Stimulated activated CD8-positive, alpha-beta memory T cell treated with anti-CD3 and anti-CD28 coated beads, Interleukin-2, amount 100 ng/mL, for 48 hours (primary cell): ENCODE data around the gene MPPED2.

Source experiments
- DNase-seq, 2 donors: peaks; one replicate each; pipeline ENCODE4 v3.0.0-alpha.2; 2020; ENCODE audit warnings: low read depth in 2 of 2

Gene MPPED2

GRCh38 chr11:30454111-30454510, 132.0 kb downstream of the MPPED2 start:
- no peak for DNase-seq

DNA sequence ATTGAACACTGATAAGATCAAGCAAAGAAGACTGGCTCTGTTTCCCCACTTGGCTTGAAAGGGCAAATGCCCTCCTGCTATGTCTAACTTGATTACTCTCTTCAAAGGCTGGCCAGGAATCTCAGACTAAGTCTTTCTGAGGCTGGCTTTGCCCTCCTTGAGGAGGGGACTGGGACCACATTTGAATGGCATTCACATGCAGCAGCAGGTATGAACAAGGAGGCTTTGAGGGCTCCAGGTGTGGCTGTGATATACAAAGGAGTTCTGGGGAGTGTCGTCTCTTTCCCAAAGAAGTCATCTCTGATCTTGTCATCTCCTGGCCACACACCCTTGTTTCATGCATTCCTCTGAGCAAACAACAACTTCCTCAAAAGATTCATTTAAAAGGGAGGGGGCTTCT, 132.4 kb downstream of the MPPED2 start:
- no peak for DNase-seq

DNA sequence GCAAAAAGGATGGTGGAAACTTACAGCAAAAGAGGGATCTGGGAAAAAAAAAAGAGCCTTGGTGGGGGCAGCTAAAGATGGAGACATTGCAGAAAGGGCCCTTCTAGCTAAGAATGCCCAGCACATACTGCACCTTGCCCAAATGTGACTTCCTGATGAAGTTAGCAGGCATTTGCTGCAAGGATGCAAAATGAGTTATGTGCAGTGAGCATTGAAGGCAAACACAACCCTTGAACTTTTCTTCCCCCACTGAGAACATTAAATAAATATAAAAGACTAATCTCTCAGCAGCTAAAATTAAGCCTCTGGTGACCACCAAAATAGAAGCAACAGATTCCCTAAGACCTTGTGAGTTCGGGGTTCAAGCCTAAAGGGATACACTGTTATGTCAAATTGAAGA, 133.3 kb downstream of the MPPED2 start:
- DNase-seq: no peak

DNA sequence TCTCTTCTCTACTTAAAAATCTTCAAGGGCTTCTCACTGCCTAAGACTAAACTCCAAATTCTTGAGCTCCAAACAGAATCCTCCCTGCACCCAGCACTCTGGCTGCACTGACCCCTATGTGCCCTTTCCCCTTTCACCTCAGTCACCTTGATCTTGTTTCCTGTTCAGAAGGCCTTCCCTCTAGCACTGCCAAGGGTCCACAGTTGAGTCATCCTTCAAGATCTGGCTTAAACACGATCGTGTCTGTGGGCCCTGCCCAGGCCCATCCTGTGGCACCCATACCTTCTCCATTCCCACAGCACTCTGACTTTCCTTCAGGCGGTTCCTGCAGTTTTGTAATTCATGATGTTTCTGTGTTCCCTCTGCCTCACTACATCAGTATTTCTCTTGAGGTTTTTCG, 134.0 kb downstream of the MPPED2 start:
- no peak for DNase-seq

DNA sequence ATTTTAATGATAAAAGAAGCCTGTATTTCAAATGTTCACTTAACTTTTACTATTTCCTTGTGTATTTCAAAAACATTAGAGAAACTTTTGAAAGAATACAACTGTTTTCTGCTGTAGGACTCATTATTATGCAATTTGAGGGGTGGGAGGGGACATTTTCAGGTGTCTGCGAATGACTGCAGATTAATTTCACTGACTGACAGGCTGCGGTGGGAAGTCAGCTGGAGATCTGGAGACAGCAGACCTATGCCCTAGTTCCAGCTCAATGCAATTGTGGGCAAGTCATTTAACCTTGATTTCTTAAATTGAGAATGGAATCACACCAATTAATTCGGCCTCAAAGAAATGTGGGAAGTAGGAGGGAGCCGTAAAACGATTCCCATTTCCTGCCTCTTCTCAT, 134.5 kb downstream of the MPPED2 start:
- no peak for DNase-seq

DNA sequence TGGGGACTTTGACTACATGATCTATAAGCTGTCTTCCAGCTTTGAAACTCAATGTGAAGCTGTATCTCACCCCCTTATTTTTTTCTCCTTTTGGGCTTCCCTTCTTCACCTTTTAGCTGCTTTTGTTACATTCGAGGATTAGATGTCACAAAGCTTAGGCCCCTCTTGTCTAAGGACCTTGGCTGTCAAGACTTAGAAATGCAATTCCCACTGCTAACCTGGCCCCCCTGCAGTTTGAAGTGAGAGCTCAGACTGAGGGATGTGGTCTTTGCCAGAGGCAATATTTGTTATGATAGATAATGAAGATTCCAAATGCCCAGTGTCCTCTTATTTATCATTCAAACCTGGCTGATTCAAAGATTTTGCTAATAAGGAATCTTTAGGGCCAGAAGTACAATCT, 135.0 kb downstream of the MPPED2 start:
- DNase-seq: no peak

DNA sequence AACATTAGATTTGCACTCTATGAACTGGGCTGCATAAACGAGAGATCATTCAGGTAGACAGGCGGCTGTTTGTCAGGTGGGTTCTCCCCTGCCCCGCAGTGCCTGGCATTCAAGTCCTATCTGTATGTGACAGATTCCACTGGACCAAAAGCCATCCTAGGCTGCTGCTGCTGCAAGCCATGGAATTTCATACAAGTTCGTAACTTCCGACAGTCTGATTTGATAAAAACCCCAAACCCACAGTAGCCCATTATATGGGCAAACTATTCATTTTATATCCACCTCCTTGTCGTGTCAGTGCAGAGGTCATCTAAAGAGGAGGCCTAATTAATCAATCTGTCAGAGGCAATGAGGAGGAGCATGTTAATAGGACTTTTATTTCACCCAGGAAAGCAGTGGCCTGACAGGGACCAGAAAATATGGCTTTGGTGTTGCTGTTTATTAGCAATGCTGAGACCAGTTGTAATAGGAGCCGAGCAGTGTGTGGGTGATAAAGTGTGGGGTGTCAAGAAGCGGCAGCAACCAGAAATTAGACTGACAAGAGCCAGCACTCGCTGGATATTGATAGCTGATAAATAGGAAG, 139.0 kb downstream of the MPPED2 start:
- no peak for DNase-seq

- no peak for DNase-seq
Observed at GRCh38 chr11:30446520-30446919, 139.6 kb downstream of the MPPED2 start.

- no peak for DNase-seq
Observed at GRCh38 chr11:30445056-30445455, 141.1 kb downstream of the MPPED2 start.

DNA sequence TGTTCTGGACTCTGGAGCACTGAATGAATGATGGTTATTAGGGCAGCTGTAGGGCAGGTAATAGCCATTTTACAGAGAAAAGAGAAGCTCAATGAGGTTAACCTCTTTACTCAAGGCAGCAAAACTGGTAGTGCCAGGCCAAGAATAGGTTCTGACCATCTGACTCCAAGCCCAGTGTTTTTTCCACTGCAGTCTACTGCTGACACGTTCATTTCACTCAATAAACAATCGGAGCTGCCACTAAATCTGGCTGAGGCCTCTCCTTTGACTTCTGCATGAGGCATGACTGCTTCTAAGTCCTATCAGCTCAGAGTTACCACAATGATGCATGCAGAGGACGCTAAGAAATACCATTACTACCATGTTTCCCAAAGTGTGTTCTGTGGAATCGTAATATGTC, 145.6 kb downstream of the MPPED2 start:
- no peak for DNase-seq

GRCh38 chr11:30436801-30437200, 149.4 kb downstream of the MPPED2 start:
- no peak for DNase-seq

- no peak for DNase-seq
Observed at GRCh38 chr11:30435488-30435887, 150.7 kb downstream of the MPPED2 start.

GRCh38 chr11:30434901-30435300, 151.3 kb downstream of the MPPED2 start:
- no peak for DNase-seq

- no peak for DNase-seq
Observed at GRCh38 chr11:30433831-30434230, 152.3 kb downstream of the MPPED2 start.

GRCh38 chr11:30432716-30433115, 153.4 kb downstream of the MPPED2 start:
- no peak for DNase-seq

GRCh38 chr11:30432178-30432577, 154.0 kb downstream of the MPPED2 start:
- no peak for DNase-seq

DNA sequence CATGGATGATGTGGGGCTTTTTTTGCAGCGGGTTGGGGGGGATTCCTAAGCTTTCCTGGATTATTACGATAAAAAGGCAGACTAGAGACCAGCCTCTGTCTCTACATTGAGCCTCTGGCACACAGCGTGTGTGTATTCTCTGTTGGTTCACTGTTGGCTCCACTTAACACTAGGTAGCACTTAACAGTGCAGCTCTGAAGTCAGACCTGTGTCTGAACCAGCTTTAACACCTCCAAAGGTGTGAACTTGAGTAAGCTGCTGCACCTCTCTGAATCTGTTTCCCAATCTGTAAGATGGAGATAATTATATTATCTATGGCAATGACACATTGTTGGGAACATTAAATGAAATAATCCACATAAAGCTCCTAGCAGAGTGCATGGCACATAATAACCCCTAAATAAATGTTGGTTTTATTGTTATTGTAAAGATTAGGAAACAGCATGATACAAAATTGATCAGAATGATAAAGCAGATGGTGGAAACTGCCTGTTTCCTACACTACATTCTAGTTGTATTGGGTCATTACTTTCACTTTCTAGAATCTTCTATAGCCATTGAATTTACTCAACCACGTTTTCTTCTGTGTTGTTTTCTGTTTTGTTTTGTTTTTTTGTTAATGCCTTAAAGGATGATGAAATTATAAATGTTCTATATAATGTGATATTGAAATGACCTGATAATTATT, 154.9 kb downstream of the MPPED2 start:
- no peak for DNase-seq

DNA sequence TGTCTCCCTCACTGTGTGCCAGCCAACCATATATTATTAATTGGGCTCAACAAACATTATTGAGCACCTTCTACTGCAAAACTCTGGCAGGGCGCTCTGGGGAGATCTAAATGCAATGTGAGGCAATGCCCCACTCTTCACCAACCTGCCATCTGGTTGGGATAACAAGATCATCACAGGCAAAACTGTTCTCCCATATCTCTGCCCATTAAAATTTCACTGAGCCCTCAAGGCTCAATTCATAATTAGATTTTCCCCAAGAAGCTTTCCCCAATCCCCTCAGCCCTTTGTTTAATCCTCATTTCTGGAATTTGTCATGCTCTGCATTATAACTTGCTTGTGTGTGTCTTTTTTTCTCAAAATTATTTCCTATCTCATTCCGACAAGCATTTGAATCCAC, 156.6 kb downstream of the MPPED2 start:
- no peak for DNase-seq

DNA sequence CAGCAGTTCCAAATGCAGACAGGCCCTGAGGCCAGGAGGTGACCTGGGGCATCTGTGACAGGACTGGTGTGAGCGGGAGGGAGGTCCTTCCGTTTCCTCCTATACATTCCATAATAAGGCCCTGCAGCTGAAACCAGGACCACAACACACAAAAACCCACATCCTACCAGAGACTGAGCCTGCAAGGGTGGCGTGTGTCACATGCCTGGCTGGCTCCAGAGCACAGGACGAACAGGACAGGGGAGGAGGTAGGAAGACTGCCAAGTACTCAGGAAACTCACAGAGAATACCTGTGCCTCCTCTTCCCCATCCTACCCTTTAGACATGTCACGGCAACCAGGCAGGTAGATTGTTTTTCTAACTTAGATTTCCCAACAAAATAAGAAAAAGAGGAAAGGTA, 159.4 kb downstream of the MPPED2 start:
- DNase-seq: no peak

DNA sequence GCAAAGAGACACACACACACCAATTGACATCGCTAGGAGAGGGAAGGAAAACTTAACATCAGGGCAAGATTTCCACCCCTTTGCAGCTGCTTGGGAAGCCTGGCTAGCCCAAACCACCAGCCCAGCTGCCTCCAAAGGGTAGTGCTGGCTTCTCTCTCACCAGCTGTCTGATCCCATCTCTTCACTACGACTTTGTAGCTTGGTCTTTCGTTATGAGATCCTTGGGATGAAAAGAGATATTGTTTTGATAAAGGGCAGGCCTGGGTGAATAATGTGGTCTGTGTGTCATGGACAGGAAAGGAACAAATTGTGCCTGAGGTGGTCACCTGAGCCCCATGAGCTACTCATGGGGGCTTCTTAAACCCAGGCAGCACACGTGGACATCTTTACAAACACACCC, 161.3 kb downstream of the MPPED2 start:
- no peak for DNase-seq

GRCh38 chr11:30424321-30424720, 161.8 kb downstream of the MPPED2 start:
- no peak for DNase-seq

DNA sequence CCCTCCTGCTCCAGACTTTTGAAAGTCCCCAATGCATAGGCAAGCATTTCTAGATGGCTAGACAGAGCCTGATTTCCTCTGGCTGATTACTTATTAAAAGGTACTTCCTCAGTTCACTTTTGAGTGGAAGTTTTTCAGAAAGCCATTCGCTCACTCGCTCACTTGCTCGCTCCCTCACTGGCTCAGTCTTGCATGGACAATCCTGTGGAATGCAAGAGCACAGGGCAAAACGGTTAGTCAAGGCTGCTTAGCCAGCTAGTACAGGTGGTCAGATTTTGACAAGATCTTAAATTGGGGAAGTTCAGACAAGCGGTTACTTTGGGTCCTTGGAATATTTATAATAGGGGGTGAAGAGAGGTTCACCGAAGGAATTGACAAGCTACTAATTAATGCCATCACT, 162.3 kb downstream of the MPPED2 start:
- no peak for DNase-seq

- no peak for DNase-seq
Observed at GRCh38 chr11:30423279-30423648, 162.9 kb downstream of the MPPED2 start.
